AML-193 (cell line): ENCODE data around the gene SAA2.
"Not testable (repeated sequence)": the region's sequence is repeated elsewhere in the genome, so short reads cannot be mapped to it uniquely, and the experiment has no call there.

Experiments
- DNase-seq, 2 experiments: peaks; one replicate each; lab custom pipeline; 2025; lab: John Stamatoyannopoulos, UW

Gene SAA2

DNA sequence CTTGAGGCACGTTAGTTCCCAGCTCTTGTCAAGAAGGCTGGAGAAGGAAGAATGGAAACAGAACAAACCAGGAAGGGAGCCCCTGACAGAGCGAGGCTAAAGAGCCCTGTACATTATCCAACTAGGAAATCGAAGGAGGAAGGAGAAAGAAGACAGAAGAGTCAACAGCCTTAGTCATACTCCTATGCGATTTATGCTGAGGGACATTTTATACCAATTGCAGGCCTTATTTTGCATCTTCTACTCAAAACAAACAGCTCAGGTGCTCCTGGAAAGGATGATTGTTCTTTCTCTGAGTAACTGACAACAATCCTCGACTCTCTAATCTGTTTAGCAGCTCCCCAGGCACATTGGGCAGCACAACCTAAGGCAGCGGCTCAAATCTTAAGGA, 1.3 kb downstream of the SAA2 start:
- not testable (repeated sequence) for DNase-seq

DNA sequence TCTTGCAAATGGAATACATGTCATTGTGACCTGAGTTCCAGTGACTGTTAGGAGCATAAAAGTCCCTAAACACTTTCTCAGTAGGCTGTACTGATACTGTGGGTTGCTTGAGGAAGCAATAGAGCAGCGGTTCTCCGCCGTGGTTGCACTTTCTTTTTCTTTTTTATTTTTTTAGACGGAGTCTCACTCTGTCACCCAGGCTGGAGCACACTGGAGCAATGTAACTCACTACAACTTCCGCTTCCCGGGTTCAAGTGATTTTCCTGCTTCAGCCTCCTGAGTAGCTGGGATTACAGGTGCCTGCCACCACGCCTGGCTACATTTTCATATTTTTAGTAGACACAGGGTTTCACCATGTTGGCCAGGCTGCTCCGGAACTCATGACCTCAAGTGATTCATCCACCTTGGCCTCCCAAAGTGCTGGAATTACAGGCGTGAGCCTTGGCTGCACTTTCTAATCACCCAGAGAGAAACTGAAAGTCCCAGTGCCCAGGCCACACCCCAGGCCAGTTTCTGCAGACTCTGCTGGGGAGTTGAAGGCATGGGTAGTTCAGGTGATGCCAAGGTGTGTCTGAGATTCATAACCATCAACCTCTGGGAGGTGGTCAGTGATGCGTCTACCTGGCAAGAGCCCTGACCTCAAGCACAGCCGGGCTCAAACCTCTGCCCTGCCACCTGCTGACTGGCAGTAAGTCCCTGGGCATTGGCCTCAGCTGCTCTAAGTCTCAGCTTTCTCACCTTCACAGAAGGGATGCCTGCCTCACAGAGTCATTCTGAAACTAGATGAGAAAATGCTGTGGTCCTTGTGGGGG, 1.9 kb downstream of the SAA2 start:
- not testable (repeated sequence) for DNase-seq

DNA sequence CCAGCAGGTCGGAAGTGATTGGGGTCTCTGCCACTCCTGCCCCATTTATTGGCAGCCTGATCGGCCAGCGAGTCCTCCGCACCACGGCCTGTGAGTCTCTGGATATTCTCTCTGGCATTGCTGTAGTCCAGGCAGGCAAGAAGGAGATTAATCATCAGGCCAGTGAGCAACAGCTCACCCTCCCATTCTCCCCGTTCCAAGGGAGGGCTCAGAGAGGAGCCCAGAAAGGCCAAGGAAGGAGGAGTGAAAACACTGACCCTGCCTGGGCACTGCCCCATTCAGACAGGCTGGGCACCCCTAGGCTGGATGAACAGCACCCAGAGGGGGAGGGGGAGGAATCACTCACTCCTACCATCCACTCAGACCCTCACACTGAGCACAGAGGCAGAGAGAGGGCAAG, 3.1 kb downstream of the SAA2 start:
- no peak for DNase-seq

DNA sequence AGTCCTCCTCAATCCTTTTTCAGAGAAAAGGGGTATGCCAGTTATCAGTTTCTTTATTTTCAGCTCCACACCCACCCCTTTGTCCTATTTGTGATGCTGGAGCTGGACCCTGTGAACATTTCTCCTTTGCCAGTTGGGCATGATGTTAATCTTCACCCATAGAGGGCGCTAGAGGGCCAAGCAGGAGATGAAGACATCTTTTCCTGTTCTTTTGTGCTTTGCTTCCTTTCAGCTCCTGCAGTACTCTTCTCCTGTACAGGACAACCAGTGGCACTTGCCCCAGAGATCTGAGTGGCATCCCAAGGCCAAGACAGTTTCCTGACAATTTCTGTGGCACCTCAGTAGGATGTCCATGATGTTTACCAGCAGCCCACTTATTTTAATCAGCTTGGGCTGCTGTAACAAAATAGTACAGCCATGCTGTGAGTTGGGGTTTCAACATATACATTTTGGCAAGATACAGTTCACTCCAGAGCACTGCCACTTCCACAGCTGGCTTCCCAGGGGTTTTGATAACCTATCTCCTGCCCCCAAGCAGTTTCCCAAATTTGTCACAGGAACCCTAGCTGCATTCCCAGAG, 4.6 kb downstream of the SAA2 start:
- DNase-seq = peak; percentile 70 to 72

DNA sequence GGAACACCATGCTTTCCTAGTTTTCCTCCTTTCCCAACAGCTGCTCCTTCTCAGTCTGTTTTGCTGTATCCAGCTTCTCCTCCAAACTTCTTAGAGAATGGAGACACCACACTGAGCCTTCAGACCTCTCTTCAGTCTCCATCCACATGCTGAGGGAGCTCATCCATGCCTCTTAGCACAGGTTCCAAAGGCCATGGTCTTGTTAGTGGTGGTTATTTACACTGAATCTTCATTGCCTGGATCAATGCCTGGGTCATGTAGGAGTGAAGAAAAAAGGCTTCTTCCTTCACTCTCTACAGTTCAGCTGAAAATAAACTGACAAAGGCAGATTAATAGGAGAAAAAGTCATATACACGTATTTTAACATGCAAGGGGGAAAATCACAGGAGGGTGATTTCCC, 8.8 kb downstream of the SAA2 start:
- no peak for DNase-seq

DNA sequence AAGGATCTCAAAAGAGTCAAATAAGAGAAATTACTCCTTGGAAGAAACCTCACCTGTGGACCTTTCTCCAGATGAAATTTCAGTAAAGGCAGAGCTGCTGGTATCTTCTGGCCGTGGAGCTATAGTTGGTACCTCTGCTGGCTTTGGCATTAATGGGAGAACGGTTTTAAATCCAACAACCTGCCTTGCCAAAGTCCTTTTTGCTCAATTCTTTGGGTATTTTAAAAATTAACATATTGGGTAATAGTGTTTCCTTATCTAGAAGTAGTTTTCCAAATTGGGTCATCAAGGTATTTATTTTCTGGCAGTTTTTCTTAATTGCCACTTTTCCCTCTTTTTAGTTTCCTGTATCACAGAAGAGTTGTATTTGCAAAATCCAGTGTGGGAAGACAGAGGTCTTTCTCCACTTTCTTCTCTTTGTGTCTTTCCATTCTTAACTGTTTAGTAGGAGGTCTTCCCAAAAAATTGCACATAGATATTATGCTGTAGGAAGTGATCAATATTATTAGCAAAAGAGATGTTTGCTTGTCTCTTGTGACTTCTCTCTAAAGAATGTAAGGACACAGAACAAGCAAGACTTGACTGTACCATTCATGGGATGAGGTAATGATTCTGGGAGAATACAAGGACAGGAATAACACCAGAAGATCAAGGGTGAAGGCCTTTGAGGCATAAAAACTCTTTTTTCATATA, 11.7 kb downstream of the SAA2 start, which contains the start of gene SAA4:
Gene SAA4 (minus strand): TSS at position 139 of the 693 bp plus-strand sequence. CDS start 876 bp downstream, outside the sequence.
- no peak for DNase-seq

DNA sequence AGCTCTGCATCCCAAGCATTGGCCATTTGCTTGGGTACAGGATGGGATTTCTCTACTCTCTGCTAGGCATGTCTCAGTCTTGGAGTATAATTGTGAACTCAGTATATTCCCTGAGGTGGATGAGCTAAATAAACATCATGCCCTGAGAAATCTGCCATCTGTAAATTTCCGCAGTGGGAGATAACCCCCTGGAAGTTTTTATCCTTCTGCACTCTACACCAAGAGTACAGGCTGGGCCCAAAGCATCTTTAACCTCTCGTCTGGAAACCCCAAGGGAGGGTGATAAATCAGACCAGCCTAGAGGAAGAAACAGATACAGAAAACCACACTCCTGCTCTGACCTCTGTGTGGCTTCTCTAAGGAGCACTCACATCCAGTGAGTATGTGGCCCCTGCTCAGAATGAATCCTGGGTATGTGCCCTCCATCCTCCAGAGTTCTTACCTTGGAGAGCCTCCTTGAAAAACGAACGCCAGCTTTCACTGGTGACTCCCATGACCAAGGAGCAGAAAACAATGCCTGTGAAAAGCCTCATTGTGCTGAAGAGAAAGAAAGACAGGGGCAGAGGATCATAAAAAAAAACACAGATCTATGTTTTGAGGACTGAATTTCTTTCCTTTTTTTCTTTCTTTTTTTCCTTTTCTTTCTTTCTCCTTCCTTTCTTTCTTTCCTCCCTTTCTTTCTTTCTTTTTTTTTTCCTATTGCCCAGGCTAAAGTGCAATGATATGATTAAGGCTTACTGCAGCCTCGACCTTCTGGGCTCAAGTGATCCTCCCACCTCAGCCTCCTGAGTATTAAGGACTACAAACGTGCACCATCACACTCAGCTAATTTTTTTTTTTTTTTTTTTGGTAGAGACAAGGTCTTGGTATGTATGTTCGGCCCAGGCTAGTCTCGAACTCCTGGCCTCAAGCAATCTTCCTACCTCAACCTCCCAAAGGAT, 12.8 kb downstream of the SAA2 start:
- no peak for DNase-seq

DNA sequence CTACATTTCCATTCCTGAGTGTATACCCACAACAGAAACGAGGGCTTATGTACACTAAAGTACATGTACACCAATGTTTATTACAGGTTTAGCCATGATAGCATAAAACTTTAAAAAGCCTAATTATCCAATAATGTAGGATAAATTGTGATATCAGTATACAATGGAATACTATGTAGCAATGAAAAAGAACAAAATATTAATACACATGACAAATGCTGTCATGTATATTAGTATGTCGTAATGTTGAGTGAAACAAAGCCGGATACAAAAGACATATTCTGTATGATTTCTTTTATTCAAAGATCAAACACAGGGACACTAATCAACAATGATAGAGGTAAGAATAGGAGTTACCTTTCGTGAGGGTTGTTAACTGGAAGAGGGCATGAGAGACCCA, 14.6 kb downstream of the SAA2 start:
- no peak for DNase-seq

DNA sequence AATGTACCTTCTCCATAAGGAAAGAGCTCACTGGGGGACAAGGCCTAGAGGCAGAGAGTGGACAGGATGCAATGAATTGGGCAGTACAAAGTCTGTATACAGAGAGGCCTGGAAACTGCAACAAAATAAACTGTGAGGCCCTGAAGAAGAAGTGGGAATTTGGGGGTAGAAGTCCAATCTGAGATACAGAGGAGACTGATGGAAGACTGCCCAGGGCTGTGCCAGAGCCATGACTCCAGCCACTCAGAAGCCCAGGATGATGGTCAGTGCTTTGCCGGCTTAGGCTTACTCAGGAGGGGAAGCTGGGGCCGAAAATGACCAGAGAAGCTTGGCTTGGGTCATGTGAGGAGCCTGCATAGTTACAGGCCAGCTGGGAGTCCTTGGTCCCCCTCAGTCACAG, 17.6 kb downstream of the SAA2 start:
- DNase-seq = no peak

DNA sequence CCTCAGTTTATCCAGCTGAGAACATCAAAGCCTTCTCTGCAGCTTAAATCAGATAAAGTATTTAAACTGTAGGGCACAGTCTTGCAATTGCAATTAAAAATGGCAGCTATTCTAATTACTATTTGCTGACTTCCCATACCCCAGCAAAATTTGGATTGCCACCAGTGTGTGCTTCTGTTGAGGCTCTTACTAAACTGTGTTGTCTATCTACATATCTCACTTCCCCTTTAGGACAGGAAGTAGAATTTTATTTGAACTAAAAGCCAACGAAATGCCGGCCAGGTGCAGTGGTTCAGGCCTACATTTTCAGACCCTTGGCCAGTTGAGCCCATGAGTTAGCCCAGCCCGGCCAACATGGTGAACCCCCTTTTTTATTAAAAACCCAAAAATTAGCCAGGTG, 19.0 kb downstream of the SAA2 start:
- no peak for DNase-seq

DNA sequence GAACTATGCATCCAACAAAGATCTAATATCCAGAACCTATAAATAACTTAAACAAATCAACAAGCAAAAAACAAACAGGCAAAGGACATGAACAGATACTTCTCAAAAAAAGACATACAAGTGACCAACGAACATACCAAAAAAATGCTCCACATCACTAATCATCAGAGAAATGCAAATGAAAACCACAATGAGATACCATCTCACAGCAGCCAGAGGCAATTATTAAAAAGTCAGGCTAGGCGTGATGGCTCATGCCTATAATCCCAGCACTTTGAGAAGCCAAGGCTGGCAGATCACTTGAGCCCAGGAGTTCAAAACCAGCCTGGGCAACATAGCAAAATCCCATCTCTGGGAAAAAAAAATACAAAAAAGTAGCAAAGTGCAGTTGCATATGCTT, 22.6 kb downstream of the SAA2 start:
- no peak for DNase-seq

DNA sequence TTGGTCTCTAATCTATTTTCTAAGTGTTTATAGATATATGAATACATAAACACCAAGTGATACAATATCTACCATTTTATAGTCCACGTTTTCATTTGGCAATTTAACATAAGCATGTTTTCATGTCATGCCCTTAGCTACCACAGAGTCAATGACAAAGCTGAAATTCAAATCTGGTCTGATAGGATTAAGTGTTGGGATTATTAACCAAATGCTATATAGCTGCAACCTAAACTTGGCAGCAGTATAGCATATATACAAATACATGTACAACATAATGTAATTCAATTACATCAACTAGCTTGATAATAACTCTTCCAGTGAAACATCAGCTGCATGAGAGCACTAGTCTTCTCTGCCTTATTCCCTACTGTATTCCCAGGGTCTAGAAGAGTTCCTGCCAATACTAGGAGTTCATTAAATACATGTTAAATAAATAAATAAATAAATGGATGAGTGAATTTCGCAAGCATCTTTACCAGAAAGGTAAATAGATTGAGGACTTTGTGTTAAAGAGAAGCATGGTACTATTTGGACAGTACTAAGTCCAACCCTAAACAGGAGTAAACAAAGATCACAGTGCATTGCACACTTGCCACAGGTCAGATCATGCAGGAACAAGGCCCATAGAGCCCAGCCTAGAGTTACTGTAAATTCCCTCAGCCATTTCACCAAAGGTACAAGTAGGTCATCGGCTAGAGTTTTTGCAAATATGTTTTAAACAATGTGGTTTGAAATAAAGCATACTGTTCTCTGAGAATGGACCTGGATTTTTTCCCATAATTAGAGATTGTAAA, 24.7 kb downstream of the SAA2 start:
- DNase-seq = no peak

DNA sequence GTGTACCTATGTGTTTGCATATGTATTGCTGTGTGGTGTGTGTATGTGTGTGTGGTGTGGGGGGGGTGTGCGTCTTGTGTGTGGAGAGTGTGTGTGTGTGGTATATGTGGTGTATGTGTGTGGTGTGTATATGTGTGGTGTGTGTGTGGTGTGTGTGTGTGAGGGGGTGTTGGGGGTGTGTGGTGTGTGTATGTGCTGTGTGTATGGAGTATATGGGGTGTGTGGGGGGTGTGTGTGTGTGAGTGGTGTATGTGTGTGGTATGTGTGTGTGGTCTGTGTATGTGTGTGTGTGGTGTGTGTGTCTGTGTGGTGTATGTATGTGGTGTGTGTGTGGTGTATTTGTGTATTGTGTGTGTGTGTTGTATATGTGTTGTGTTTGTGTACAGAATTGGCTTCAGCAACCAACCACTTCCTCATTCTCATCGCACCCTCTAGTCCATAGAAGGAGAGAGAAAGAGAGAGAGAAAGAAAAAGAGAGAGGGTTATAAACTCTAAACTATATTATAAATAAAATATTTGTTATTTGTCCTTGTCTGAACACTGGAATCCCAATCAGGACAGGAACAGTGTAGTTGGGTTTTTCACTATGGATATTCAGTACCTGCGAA, 25.6 kb downstream of the SAA2 start:
- DNase-seq = no peak

DNA sequence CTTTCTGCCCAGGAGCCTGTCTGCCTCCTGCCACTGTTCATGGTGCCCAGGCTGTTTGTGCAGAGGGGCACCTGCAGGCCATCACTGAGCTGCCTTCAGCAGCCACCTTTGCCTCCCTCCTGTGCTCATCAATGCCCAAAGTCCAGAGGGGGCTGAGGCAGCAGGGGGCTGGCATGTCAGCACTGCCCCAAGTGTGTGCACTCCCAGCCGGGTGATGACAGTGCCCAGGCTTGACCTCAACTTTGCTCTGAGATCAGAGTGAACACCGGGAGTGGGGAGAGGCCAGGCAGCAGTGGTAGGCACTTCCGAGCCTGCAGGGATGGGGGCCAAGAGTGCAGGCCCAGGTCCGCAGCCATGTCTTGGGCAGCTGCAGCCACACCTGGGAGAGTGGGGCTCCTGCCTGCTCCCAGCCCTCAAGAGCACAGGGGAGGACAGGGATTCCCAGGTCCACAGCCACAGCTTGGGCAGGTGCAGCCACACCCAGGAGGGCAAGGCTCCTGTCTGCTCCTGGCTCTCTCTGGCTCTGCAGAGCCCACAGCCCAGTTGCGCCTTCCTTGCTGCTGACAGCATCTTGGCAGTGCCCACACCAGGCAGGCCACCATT, 27.1 kb downstream of the SAA2 start:
- no peak for DNase-seq

DNA sequence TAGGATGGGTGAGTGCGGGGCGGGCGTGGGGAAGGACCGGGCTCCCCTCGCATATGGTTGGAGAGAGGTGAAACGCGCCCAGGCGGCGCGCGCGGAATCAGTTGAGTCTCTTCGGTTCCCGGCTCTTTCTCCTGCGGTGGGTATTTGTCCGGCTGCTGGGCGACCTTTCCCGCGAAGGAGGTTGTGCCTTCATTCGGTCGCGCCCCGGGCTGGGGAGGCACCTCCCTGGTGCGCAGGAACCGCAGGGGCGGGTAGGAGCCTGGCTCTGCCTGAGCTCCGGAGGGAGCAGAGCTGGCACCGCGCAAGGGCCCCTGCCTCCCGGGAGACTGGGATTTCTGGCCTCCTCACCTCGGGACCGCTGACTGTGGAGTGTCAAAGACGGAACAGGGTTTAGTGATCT, 39.4 kb downstream of the SAA2 start:
- no peak for DNase-seq

DNA sequence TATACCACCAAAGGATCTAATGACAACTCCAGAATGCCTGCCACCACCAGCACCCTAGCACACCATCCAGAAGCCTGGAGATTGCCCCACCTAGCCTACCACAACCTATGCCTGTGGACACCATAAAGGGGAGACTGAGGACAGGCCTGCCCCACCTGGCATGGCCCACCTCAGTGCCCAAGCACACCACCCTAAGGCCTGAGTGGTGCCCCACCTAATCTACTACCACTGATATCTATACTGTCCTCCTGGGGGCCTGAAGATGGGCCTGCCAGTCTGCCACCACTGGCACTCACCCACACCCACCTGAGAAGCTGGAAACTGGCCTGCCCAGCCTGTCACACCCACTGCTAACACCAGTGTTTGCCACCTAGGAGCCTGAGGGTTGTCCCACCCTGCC, 43.7 kb downstream of the SAA2 start:
- DNase-seq = no peak

DNA sequence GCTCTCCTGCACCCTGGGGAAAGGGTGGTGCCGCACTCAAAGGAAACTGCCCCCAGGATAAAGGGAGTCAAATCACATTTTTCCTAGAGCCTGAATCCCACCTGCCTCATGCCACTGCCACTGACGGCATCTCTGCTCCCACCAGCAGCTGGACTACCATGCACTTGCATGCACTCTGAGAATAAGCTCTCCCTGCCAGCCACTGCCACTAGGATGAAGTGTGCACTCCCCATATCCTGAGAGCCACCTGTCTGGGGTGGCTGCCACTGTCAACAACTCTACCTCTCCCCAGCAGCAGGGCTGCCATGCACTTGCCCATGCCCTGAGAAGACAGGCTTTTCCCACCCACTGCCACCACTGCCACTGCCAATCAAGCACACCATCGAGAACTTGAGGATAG, 44.2 kb downstream of the SAA2 start:
- no peak for DNase-seq

DNA sequence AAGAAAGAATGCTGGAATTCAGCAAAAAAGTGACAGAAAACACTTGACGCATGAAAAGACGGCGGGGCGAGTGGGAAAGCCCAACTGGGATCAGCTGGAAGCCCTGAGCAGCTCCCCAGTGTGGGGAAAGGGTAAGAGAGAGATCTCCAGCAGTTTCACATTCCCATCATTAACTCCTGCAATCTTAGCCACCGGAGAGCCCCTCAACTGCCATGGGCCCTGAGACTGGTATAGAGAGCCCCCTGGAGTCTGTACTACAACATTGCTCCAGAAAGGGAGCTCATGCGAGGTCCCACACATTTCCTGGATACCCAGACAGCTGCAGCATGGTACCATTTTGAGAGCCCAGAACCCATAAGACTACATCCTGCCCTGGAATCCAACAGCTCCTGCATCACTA, 44.7 kb downstream of the SAA2 start:
- peak in 1 of 2 experiments; percentile 8 for DNase-seq

DNA sequence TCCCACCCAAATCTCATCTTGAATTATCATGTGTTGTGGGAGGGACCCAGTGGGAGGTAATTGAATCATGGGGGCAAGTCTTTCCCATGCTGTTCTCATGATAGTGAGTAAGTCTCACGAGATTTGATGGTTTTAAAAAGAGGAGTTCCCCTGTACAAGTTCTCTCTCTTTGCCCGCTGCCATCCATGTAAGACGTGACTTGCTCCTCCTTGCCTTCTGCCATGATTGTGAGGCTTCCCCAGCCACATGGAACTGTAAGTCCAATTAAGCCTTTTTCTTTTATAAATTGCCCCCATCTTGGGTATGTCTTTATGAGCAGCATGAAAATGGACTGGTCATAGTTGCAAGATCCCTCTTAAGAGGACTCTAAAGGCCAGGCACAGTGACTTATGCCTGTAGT, 50.7 kb downstream of the SAA2 start:
- DNase-seq = not testable (repeated sequence)

DNA sequence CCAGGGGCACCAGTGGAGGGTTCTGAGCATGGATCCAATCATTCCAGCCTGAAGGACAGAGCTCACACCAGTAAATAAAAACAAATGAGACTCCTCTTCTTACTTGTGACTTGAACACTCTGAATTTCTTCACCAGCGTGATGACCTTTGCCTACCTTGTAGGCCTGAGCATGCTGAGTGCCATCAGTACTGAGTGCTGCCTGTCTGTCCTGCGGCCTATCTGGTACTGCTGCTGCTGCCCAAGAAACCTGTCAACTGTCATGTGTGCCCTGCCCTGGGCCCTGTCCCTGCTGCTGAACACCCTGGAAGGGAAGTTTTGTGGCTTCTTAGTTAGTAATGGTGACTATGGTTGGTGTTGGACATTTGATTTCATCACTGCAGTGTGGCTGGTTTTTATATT, 51.9 kb downstream of the SAA2 start:
- DNase-seq = no peak
